Smooth muscle cell of the umbilical artery (primary cell): ENCODE data around the gene KCNJ8. TPM values are rescaled to one million over a fixed set of nuclear protein-coding genes. Genes with fewer than 3 reads are reported as not detected.

Source experiments
- total RNA-seq: library from RNA; depleted of rRNA; stranded (reverse); fragments of >200 nt; gene quantifications from 2 replicates; pipeline ENCODE4 v1.2.3, GENCODE V29; 2014

The KCNJ8 gene
- 1.8 and 6.2 TPM in 2 replicates for total RNA-seq

DNA sequence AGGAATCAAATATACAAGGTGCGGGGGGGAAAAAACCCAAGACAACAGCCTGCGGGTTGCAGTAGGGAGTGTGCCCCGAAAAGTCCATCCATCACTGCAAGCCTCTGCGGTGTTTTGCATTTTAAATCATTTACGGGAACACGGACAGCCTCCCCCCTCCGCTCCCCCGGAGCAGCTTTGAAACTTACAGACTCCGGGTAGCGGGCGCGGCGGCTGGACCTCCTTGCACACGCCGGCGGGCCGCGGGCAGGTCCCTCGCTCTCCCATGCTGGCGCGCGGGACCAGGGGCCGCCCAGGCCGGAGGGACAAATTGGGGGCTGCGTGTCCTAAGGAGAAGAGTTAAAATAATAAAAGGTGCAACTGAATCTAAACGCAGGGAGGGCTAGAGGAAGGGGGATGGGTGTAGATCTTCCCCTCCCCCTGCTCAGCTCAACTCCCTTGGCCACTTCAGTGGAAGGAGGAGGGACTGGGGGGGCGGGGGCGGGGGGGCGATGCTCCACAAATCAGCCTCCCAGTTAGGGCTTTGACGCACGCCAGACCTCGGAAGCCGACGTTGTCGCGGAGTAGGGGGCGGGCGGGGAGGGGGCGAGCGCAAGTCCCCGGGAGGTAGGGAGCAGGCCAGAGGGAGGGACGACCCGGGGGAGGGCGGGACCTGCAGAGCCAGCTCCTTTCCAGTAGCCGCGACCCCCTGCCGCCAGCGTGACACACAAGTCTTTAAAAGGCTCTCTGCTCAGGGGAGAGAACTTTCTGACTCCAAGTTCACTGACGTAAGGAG lies at the start of gene KCNJ8:
Gene KCNJ8 (minus strand): TSS at position 349 of the 775 bp plus-strand sequence. CDS start 1,090 bp downstream, outside the sequence.

Other genes starting within 250 kb of the KCNJ8 start
- 0.89 and 1.9 TPM in 2 replicates for gene SPX, start 248.4 kb downstream of the KCNJ8 start, total RNA-seq
- not detected in 2 replicates for gene GYS2, start 169.9 kb downstream of the KCNJ8 start, total RNA-seq
- 723 and 810 TPM in 2 replicates for gene LDHB, start 116.9 kb downstream of the KCNJ8 start, total RNA-seq
- gene ABCC9, start 166.7 kb upstream of the KCNJ8 start, total RNA-seq = 1.2 and 6.8 TPM in 2 replicates